Activated T-cell treated with anti-CD3 and anti-CD28 coated beads for 24 hours (primary cell): Measurements from ENCODE around the gene FYB2.
"Not testable (repeated sequence)": the region's sequence is repeated elsewhere in the genome, so short reads cannot be mapped to it uniquely, and the experiment has no call there.

Experiments
- DNase-seq: peaks from one replicate; pipeline ENCODE4 v3.0.0-alpha.2; 2020; ENCODE audit warnings: low read depth

FYB2 gene

DNA sequence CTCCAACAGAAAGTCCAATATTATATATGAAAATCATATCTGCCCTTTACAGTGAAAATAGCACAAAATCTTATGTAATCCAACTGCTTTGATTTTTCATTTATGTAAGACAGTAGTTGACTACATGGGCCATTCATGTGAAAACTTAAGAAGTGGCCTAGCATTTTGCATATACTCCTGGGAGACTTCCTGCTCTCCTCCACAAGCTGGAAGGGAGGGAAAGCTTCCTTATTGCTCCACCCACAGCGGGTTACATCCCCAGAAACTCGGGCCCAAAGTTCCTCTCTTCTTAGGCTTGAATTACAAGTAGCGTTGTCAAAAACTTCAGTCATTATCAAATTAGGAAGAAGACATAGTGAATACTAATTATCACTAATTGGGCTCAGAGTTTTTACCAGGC lies 29.2 kb downstream of the FYB2 start:
- DNase-seq = no peak

- no peak for DNase-seq
These were observed 30.6 kb downstream of the FYB2 start for GRCh38 chr1:56788588-56788987.

GRCh38 chr1:56788102-56788501 lies 31.1 kb downstream of the FYB2 start:
- DNase-seq = no peak

DNA sequence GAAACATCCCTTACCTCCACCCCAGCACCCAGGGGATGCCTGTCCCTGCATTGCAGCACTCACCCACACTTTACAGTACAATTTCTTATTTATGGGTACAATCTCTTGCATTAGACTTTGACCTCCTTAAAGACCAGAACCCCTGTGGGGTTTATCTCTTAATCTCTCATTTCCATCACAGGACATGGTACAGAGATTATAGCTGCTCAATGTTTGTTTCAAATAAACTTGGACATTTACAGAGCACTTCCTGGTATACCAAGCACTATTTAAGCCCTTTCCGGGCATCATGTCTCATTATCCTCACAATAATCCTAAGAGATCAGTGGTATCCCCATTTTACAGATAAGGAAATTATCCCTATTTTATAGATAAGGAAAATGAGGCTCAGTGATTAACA lies 31.9 kb downstream of the FYB2 start:
- DNase-seq = no peak

DNA sequence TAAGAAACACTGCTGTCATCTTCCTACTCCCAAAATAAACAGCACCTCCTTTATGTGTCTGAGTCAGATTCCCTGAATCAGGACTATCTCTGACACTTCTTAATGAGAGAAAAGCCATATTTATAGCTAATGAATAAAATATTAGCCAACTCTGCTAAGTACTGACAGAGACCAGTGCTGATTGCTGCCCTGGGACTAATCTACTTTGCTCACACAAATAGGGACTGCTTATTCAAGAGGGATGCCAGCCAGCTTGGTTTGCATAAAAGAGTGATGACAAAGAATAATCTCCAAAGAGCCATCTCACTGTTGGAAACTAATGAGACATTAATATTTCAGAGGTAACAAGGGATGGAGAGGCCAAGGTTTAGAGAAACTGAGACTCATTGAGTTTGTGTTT lies 36.4 kb downstream of the FYB2 start:
- DNase-seq = no peak

DNA sequence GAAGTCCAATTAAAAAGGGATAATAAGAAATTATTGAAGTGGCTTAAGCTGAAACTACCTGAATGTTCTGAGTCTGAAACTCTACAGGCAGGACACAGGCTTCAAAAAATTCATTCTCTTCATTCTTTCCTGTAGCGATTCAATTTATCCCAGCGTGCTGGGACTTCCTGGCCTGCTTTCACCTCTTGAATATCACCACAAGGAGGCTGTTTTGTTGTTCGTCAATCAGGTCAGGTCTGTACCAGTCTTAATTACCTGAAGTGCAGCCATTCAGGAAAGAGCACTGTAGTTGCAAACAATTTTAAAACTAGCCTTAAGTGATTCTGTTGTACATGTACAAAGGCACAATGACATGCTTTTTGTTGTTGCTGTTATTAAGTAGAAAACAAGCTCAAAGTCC lies 38.4 kb downstream of the FYB2 start:
- no peak for DNase-seq

DNA sequence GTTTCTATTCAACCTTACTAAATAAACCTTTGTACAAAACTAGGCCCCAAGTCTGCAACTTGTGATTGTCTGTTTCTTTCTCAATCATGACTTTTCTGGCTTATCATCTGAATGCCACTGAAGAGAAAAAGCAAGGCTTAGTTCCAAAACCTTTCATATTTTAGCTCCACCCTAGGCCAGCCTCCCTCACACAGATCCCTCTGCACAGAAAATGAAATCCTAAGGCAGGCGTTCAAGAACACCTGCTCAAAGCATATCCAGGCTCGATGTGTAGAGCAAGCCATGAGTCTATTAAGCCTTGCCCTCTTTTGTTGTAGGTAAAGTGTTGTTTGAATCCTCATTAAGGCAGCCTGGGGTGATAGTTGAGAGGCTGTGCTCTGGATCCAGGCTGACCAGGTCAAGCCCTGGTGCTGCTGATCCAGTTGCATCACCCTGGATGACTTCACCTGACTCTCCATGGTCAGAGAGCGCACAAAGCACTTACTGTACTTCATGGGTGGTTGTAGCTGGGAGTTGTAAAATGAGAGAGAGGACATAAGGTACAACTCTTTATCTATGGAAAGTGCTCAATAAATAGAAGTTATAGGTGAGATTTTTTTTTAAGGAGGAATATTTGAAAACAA lies 39.0 kb downstream of the FYB2 start:
- no peak for DNase-seq

GRCh38 chr1:56777972-56778371 lies 41.2 kb downstream of the FYB2 start:
- no peak for DNase-seq

DNA sequence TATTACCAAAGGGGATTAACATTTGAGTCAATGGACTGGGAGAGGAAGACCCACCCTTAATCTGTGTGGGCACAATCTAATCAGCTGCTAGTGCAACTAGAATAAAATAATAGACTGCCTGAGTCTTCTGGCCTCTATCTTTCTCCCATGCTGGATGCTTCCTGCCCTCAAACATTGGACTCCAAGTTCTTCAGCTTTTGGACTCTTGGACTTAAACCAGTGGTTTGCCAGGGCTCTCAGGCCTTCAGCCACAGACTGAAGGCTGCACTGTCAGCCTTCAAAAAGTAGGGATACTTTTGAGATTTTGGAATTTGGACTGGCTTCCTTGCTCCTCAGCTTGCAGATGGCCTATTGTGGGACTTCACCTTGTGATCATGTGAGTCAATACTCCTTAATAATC lies 44.5 kb downstream of the FYB2 start:
- DNase-seq = not testable (repeated sequence)

GRCh38 chr1:56774067-56774609 lies 45.1 kb downstream of the FYB2 start:
- no peak for DNase-seq

DNA sequence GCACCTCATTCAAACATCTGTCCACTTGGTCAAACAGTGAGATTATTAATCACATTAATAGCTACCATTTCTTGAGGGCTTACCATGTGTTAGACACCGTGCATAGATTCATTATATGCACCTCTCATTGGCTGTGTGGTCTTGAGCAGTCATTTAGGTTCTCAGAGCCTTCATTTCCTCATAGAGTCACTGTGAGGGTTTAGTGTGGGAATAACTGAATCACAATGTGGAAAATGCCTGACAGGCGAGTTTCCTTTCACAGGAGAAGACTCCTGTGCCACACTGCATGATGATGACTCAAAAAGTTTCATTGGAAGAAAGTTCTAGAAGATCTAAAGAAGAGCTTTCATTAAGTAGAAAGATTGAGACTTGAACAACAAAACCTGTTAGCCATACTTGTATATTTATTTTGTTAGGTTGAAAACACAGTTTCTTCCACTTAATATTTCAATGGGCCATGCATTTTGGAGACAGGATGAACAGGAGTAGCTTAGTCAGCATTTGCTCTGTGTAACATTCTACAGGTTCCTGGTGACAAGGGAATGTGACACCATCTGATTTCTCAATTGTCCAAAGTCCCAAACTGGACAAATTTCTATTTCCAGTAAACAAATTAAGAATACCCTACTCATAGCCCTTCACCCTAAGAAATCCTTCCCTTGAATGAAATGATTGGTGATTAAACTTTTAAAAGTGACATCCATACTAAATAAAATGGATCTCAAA lies 45.7 kb downstream of the FYB2 start:
- no peak for DNase-seq

- no peak for DNase-seq
These were observed 47.5 kb downstream of the FYB2 start for GRCh38 chr1:56771717-56772116.

GRCh38 chr1:56758794-56759193 lies 60.4 kb downstream of the FYB2 start:
- DNase-seq = no peak

- no peak for DNase-seq
These were observed 61.1 kb downstream of the FYB2 start for GRCh38 chr1:56758135-56758534.

DNA sequence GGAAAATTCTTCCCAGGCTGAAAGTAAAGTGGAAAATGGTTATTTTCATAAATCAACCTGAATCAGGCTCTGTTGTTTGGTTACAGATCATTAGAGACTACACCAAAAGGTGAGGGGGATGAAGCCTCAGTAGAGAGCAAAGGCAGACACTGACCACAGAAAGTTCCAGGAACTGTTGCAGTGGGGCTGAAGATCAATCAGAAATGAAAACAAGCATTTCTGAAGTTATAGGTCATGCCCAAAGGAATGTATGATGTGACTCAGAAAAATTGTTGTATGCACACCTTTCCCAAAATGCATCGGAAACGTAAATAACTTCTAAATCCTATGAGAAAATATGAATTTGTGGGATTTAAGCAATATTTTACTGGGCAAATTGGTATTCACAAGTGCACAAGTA lies 63.3 kb downstream of the FYB2 start:
- DNase-seq = no peak

- DNase-seq = no peak
These were observed 64.3 kb downstream of the FYB2 start for GRCh38 chr1:56754708-56755479.

DNA sequence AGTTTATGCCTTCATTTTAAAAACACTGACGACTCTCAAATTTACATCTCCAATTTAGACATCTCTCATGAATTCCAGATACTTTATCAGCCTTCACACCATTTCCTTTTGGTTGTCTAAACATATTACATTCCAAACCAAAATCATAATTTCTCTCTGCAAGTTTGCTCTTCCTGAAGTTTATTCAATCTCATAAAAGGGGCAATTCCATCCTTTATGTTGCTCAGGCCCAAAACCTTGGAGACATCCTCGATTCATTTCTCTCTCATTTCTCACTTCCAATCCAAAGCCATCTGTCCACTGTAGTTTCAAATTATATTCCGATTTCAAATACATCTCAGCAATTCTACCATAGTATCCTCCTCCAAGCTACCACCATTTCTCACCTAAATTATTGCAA lies 74.0 kb downstream of the FYB2 start:
- no peak for DNase-seq

GRCh38 chr1:56728964-56729363 lies 90.2 kb downstream of the FYB2 start:
- DNase-seq = no peak

DNA sequence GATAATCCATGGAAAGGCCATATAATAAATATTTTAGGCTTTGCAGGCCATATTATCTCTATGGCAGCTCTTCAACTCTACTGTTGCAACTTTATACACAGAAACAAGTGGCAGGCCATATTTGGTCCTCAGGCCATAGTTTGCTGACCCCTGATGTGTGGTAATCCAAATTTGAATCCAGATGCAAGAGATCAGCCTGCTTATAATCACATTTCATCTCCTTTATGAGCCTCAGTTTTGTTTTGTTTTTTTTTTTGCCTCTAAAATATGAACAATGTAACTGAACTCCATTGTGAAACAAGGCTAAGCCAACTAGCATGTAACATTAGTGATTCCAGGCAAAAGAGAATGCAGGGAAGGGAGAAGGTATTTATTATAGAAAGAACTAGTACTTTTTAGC lies 92.5 kb downstream of the FYB2 start:
- DNase-seq = no peak

- no peak for DNase-seq
These were observed 100.0 kb downstream of the FYB2 start for GRCh38 chr1:56719171-56719570.

DNA sequence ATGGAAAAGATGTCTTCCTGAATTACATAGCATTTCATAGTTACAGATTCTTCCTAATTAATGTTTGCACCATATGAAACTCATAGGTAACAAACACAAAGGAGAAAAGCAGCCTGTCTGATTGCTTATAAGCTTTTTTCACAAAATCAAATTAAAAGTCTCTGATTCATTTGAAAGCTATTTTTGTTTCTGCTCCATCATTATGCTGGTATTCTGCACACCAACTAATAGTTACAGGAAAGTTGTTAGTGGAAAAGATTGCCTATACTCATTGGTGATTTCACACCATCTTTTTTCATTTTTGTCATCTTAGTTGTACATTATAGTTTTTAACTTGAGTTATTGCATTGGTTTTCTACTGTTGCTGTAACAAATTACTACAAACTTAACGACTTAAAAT lies 104.0 kb downstream of the FYB2 start:
- no peak for DNase-seq

DNA sequence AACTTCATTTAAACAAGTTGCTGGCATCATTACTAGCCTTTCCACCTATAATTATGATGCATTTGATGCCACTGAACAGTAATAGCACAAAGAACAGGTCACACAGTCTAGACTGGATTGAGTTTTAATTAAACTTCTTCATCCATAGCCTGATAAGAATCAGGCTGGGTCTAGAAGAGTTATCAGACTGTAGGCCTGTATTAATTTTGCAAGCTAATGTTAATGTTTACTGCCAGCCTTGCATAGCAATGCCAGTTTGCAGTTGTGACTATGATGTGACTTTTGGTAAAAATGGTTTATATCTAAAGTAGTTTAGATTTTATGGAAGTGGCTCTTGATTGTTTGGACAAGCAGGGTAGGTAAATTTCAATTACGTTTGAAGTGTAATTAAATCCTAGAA lies 106.1 kb downstream of the FYB2 start:
- DNase-seq = no peak

- DNase-seq = no peak
These were observed 107.1 kb downstream of the FYB2 start for GRCh38 chr1:56712150-56712549.
